ENCODE data around the gene THAP7.

DNA sequence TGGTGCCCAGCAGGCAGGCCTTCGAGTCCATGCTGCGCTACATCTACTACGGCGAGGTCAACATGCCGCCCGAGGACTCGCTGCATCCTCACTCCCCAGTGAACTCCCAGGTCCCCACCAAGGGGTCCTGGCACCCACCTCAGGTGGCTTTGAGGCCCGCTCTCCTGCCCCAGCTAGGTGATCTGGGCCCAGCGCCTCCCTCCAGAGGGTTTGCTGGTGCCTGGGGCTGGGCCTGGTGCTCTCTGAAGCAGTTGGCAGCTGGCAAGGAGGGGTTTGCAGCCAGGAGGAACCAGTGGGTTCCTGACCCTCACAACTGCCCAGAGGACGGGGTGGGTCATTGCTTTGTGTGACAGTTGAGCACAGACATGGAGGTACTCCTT is 5.9 kb downstream of the THAP7 start:
- TF ChIP-seq, protein P1, sequence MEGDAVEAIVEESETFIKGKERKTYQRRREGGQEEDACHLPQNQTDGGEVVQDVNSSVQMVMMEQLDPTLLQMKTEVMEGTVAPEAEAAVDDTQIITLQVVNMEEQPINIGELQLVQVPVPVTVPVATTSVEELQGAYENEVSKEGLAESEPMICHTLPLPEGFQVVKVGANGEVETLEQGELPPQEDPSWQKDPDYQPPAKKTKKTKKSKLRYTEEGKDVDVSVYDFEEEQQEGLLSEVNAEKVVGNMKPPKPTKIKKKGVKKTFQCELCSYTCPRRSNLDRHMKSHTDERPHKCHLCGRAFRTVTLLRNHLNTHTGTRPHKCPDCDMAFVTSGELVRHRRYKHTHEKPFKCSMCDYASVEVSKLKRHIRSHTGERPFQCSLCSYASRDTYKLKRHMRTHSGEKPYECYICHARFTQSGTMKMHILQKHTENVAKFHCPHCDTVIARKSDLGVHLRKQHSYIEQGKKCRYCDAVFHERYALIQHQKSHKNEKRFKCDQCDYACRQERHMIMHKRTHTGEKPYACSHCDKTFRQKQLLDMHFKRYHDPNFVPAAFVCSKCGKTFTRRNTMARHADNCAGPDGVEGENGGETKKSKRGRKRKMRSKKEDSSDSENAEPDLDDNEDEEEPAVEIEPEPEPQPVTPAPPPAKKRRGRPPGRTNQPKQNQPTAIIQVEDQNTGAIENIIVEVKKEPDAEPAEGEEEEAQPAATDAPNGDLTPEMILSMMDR (IDR thresholded peaks at IDR 0.05; ENCODE audit: borderline replicate concordance, extremely low read depth, low read length, poor library complexity, severe bottlenecking): no peak
- TF ChIP-seq EZH2 (IDR thresholded peaks at IDR 0.05; ENCODE audit: borderline replicate concordance, low read depth, low read length, severe bottlenecking): no peak

All from DND-41 (cell line).